LNCaP clone FGC (cell line): Measurements from ENCODE around the gene OR4Q3.
"Not testable (repeated sequence)": the region's sequence is repeated elsewhere in the genome, so short reads cannot be mapped to it uniquely, and the experiment has no call there.

Source experiments
- DNase-seq: peaks from one replicate; pipeline ENCODE4 v3.0.0-alpha.2; 2011; ENCODE audit warnings: low read depth
- H3K4me3 ChIP-seq: 2 replicates; pipeline ENCODE4 v1.5.1; 2011; ENCODE audit warnings: mild to moderate bottlenecking, low read depth, low read length, control low read depth
- TF ChIP-seq, protein P1 (sequence below): IDR thresholded peaks from 2 replicates; pipeline ENCODE4 v1.5.1; 2012; ENCODE audit warnings: mild to moderate bottlenecking; ENCODE audit not compliant: control insufficient read depth, insufficient read depth; ENCODE audit errors: extremely low read depth

Gene OR4Q3

DNA sequence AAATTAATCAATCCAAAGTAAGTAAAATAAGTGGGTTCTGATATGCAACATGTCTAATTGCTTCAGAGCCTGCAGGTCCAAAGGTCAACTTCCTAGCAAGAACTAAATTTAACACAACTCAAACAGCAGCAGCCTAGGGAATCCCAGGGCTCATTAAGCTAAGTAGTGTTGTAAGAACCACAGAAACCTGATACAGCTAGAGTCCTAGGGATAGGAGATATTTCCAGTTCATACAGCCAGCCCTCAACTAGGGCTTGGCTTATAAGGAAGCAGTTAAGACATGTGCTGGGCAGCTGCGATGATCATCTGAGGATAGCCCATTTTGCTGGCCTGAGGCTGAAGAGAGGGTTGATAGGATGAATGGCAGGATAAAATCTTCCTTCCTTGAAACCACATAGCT lies at the start of gene OR4Q3:
OR4Q3 (plus strand) TSS at position 316 of the 400 bp plus-strand sequence.
- TF ChIP-seq, protein P1, sequence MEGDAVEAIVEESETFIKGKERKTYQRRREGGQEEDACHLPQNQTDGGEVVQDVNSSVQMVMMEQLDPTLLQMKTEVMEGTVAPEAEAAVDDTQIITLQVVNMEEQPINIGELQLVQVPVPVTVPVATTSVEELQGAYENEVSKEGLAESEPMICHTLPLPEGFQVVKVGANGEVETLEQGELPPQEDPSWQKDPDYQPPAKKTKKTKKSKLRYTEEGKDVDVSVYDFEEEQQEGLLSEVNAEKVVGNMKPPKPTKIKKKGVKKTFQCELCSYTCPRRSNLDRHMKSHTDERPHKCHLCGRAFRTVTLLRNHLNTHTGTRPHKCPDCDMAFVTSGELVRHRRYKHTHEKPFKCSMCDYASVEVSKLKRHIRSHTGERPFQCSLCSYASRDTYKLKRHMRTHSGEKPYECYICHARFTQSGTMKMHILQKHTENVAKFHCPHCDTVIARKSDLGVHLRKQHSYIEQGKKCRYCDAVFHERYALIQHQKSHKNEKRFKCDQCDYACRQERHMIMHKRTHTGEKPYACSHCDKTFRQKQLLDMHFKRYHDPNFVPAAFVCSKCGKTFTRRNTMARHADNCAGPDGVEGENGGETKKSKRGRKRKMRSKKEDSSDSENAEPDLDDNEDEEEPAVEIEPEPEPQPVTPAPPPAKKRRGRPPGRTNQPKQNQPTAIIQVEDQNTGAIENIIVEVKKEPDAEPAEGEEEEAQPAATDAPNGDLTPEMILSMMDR, result no peak
- DNase-seq, result no peak
- no peak within 1 kb of the TSS for H3K4me3 ChIP-seq

DNA sequence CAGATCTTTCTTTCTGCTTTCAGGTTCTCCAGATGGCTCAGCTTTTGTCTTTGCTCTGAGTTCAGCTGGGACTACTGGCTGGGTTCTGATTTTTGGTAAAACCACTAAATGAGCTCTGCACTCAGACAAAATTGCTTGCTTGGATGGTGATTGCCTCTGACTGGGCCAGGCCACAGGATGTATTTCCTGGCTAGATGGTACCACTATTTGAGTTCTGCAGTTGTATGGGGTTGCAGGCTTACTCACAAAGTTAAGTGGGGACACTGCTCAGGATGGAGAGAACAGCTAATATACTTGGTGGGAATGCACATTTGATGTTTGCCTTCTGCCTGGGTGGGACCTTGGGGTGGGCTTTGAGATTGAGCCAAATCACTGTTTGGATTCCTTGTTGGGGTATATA lies 14.0 kb upstream of the OR4Q3 start:
- no peak overlapping the region for H3K4me3 ChIP-seq
- DNase-seq, result no peak
- TF ChIP-seq, protein P1, result no peak

DNA sequence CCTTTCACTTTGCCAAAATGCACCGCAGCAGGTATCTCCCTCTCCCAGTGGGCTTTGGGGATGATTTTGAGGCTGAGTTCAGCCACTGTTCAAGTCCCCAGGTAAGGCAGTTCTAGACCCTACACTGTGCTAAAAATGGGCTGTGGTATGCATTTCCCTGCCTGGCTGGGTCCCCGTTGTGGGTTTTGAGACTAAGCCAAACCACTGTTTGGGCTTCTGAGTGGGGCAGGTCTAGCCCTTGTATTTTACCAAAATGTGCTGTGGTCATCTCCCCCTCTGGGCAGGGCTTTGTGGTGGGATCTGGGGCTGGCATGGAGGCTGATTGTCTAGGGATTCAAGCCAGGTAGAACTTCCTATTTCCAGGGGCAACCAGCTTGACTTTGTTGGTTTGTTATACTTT lies 13.6 kb upstream of the OR4Q3 start:
- no peak overlapping the region for H3K4me3 ChIP-seq
- DNase-seq, result no peak
- TF ChIP-seq, protein P1, result no peak

DNA sequence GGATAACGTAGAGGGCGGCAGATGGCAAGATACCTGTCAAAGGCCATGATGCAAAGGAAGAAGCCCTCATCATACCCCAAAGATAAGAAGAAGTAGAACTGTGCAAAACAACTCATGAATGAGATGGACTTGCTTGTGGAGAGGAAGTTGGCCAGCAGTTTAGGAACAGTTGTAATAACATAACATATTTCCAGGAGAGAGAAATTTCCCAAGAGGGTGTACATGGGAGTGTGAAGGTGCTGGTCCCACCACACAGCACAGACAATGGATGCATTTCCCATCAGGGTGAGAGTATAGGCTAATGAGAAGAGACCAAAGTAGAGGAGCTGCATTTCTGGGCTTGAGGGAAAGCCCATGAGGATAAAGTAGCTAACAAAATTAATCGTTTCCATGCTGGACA lies 9.5 kb upstream of the OR4Q3 start:
- not testable (repeated sequence) for H3K4me3 ChIP-seq, DNase-seq

DNA sequence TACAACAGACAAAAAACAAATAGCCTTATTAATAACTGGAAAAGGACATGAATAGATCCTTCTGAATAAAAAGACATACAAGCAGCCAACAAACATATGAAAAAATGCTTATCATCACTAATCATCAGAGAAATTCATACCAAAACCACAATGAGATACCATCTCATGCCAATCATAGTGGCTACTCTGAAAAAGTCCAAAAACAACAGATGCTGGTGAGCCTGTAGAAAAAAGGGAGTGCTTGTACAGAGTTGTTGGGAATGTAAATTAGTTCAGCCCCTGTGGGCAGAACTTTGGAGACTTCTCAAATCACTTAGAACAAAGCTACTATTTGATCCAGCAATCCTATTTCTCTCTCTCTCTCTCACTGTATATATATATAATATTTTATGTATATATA lies 8.9 kb downstream of the OR4Q3 start:
- not testable (repeated sequence) for DNase-seq, H3K4me3 ChIP-seq

DNA sequence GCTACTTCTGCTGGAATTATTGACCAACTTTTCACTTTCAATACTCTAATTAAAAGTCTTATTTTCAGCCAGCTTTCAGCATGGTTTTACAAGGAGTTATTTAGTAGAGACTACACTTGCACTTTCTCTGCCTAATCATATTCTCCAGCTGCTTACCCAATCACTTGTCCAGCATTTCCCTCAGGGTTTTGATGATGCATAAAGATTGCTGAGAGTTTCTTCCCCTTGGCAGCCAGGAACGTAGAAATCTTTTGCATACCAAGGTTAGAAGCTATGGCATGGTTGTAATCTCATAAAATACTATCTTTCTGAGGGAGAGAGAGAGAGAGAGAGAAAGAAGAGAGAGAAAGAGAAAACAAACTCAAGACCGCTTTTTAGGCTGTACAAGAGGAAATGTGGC lies 10.8 kb downstream of the OR4Q3 start:
- H3K4me3 ChIP-seq, result no peak overlapping the region
- TF ChIP-seq, protein P1, result no peak
- no peak for DNase-seq

DNA sequence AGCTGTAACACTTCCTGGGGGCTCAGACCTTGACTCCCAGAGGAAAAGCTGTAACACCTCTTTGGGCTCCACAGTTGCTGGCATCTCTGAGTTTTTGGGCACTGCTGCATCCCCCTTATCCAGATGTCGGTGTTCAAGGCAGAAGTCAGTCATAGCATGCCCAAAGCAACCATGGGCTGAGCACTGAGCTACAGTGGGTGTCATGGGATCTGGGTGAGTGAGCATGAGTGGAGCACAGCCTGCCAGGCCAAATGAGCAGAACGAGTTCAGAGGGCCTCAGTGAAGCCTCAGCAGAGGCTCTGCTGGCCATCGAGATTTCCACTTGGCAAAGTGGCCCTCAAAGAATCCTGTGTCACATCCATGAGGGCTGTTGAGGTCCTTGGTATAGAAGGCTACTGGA lies 28.1 kb downstream of the OR4Q3 start:
- H3K4me3 ChIP-seq, DNase-seq: not testable (repeated sequence)

DNA sequence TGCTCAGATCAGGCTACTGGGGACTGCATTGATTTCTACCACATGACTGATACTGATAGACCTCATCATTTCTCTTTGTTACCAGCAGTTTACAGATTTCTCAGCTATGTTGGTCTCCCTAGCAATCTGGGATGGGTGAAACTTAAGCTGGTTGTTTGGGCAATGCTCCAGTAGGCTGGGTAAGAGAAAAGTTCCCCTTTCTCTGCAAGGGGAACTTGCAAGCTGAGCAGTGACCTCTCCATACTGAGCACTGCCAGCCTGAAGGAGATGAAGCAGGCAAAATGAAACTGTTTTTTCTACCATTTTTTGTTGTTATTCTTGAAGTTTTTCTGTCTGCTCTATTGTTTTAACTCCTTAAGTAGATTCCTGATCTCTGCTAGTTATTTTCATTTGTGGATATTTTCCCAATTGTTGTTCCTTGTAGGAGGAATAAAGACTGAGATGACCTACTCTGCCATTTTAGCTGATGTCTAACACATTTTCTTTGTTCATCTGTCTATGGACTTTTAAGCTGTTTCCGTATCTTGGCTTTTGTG lies 28.6 kb downstream of the OR4Q3 start:
- H3K4me3 ChIP-seq, result no peak overlapping the region
- TF ChIP-seq, protein P1, result no peak
- DNase-seq, result no peak

DNA sequence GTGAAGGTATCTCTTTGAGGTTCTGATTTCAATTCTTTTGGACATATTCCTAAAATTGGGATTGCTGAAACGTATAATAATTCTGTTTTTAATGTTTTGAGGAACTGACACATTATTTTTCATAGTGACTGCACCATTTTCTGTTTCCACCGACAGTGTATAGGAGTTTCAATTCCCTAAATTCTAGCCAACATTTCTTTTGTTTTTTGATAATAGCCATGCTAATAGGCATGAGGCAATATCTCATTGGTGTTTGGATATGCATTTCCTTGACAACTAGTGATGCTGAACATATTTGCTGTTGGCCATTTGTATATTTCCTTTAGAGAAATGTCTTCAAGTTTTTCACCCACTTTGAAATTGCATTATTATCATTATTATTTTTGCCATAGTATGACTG lies 29.1 kb downstream of the OR4Q3 start:
- not testable (repeated sequence) for DNase-seq, H3K4me3 ChIP-seq

DNA sequence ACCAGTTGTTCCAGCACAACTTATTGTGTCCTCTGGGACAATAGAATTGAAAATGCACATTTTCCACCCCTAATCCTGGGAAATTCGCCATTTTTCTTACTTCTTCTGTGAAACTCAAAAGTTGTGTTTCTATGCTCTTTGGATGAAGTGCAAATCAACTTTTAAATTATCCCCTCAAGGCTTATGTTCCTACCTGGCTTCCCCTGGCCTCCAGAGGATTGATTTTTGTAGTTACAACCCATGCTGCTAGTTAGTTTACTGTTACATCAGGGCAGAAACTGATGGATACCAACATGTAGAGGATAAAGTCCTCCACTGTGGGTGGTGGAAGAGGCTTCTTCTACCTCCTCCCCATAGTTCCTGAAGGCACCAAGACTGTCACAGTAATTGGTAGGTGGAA lies 29.8 kb downstream of the OR4Q3 start, which contains the start of gene OR4M1:
OR4M1 (plus strand) TSS at position 301 of the 400 bp plus-strand sequence. CDS start 6,819 bp downstream, outside the sequence.
- not testable (repeated sequence) for H3K4me3 ChIP-seq, DNase-seq
